Effector CD8-positive, alpha-beta T cell (primary cell): ENCODE data around the gene OPCML.

Experiments used
- DNase-seq: peaks from one replicate; lab custom pipeline; 2025; lab: John Stamatoyannopoulos, UW

OPCML gene

DNA sequence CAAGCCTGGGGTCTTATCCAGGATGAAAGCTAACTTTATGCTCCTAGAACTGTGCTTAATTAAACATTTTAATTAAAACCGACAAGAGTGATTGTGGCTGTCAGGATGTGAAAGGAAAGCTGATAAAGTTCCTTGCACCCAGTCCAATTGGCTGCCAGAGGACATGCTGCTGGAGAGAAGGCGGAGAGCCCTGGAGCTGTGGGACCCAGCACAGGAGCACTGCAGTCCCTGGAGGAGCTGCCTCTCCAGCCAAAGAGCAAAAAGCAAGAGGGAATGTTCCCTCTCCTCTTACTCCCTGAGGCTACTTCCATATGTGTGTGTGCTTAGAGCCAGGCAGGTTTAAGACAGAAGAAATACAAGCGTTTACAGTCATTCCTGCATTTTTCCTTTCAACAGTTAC lies 118.6 kb downstream of the OPCML start:
- DNase-seq: no peak

GRCh38 chr11:133409799-133410198 lies 122.5 kb downstream of the OPCML start:
- no peak for DNase-seq

GRCh38 chr11:133408936-133409335 lies 123.4 kb downstream of the OPCML start:
- no peak for DNase-seq

- no peak for DNase-seq
These were observed 123.9 kb downstream of the OPCML start for GRCh38 chr11:133408402-133408801.

- DNase-seq: no peak
These were observed 125.8 kb downstream of the OPCML start for GRCh38 chr11:133406489-133406888.

DNA sequence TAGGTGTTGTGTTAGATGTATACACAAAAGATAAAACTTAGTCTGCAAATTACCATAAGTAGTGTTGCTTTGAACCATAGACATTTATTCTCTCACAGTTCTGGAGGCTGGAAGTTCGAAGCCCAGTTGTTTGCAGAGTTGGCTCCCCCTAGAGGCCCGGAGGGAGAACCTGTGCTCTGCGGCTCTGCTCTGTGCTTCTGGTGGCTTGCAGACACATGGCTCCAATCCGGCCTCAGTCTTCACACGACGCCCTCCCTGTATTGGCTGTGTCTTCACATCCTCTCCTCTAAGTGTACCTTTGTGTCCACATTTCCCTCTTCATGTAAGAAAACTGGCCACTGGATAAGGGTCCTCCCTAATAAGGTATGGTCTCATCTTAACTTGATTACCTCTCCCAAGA lies 128.4 kb downstream of the OPCML start:
- DNase-seq: no peak

DNA sequence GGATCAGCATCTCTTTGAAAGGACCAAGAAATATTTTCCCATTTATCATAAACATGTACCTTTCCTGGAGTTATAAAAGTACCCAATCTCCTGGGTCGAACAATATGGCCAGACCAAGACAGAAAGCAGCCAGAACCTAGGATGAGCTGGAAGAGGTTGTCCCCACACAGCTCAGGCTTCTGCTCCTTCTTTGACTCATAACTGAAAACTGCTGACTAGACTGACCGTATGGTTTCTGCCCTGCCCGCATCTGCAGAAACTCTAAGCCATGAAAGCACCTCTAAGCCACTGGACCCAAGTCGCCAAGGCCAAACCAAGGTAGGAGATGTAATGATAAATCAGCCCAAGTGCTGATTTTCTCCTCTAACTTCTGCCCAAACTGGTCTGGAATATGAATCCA lies 129.8 kb downstream of the OPCML start:
- no peak for DNase-seq

DNA sequence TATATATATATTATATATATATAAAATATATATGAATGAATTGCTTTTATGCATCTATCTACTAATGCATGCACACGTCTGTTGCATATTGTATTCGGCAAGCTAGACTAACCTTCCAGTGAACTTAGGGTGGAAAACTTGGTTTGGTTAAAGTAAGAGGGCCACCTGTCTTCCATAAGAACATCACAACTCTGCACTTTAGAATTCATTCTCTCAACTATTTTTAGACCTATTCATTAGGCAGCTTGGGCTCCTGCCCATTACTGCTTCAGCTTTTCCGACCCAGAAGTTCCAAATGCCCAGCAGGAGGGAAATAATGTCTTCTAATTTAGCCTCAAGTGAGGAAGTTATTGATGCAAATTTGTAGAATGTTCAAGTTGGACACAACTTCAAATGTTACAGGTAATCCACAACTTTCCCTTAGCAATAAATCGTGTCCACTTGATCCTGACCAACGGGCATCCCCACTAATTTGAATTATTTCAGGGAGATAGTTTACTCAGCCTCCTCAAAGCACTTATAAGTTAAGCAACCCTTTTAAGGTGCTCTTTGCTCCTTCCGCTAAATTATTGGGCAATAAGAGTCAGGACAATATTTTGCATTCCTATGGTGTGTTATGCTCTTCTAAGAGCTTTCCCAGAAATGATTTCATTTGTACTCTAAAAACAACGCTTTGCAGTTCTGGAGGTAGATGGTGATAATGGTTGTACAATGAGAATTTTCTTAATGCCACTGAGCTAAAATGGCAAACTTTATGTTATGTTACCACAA lies 132.3 kb downstream of the OPCML start:
- DNase-seq: no peak

- no peak for DNase-seq
These were observed 133.0 kb downstream of the OPCML start for GRCh38 chr11:133399294-133399693.

GRCh38 chr11:133390803-133391202 lies 141.5 kb downstream of the OPCML start:
- no peak for DNase-seq

- no peak for DNase-seq
These were observed 143.2 kb downstream of the OPCML start for GRCh38 chr11:133388975-133389568.

- no peak for DNase-seq
These were observed 144.0 kb downstream of the OPCML start for GRCh38 chr11:133388260-133388659.

DNA sequence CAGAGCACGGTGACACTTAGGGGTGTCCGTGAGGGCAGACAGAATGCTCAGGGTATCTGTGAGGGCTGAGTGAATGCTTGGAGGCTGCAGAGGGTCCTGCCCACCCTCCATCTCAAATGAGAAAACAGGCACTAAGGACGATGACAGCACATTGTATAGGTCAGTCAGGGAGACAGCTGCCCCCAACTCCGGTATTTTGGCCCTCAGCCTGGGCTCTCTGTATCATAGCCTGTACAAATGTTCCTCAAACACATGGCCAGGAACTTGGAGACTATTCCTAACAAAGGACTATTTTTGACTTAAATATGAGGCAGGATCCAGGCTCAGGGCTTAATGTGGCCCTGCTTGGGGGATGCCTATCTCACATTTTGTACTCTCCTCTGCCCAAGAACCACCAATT lies 145.4 kb downstream of the OPCML start:
- no peak for DNase-seq

DNA sequence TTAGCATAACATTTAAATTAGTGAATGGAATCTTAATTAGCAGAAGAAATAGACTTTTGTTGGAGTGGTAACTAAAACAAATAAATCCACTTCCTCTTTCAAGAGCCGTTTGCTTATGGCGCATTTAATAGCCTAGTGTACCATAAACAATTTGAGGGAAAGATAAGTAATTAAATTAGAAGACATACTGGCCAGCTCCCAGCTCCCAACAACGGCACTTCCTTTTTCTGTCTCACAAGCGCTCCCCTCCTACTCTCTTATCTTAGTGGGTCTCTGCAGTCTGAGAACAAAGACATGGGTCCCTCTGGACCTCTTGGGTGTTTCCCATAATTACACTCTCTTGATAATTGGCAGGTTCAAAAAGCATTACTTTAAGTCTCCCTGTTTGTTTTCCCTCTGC lies 146.0 kb downstream of the OPCML start:
- DNase-seq: no peak

- no peak for DNase-seq
These were observed 146.5 kb downstream of the OPCML start for GRCh38 chr11:133385781-133386180.

DNA sequence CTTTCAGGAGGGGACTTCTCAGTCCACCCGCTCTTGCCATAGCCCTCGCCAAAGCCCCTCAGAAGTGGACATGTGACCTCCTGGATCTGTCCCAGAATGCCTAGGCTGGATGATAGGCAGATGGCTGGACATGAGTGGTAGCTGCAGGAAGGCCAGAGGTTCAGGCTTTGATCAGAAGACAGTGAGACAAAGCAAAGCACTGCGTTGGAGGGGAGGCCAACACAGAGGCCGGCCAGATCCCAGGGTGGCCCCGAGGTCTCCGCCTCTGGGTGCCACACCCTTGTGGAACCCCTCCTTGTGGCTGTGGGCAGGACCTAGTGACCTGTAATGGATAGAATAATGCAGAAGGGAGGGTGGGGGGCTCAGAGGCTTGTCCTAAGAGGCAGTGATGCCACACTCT lies 147.6 kb downstream of the OPCML start:
- no peak for DNase-seq

GRCh38 chr11:133383689-133384088 lies 148.6 kb downstream of the OPCML start:
- DNase-seq: no peak

DNA sequence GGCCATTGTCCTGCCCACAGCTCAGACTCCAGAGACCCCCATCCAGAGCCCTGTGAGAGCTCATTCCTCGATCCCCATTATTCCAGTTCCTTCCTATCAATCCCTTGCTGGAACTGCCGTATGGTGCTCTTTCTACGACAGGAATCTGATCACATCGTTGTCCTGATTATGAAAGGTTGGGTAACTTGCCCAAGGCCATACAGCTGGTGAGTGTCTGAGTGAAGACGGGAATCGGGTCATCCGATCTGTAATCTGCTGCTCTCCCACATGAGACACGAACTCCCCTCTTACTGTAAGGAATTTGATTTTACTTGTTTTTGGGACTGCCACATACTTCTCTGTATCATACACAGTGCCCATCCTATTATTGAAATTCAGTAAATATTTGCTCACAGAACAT lies 149.1 kb downstream of the OPCML start:
- no peak for DNase-seq

GRCh38 chr11:133382131-133382812 lies 150.0 kb downstream of the OPCML start:
- DNase-seq: no peak

- no peak for DNase-seq
These were observed 150.6 kb downstream of the OPCML start for GRCh38 chr11:133381761-133382130.

DNA sequence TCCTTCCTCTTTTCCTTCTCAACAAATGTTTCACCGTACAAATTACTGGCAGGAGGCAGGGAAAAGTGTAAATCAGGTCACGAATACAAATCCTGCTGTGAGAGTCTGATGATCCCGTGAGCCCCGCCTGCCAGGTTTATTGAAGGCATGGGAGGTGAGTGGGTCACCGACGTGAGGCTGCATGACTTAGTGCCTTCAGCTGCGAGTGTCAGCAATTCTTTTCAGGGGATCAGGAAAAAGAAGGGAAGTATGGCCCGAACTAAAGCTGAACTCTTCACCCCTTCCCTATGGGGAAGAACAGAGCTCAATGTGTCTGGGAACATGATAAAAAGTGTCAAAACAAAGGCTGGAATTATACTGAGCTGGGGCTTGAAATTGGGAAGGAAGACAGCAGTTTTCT lies 166.2 kb downstream of the OPCML start:
- DNase-seq: no peak

GRCh38 chr11:133362916-133363315 lies 169.4 kb downstream of the OPCML start:
- DNase-seq: no peak

GRCh38 chr11:133362156-133362555 lies 170.1 kb downstream of the OPCML start:
- DNase-seq: no peak

GRCh38 chr11:133361689-133361994 lies 170.7 kb downstream of the OPCML start:
- no peak for DNase-seq
